Measurements from ENCODE around the gene CHRNB4. TPM values are rescaled to one million over a fixed set of nuclear protein-coding genes. Genes with fewer than 3 reads are reported as not detected.

Gene CHRNB4
- polyA plus RNA-seq, 3 donors = 3.2 TPM

Other genes with a start within 250 kb of the CHRNB4 start
- gene IREB2, start 203.0 kb downstream of the CHRNB4 start, polyA plus RNA-seq (ENCODE audit: insufficient read length in 3 of 3) = 10 to 100 TPM; 57.0 to 73.9 (median 68.4) TPM
- gene HYKK, start 133.6 kb downstream of the CHRNB4 start, polyA plus RNA-seq (ENCODE audit: insufficient read length in 3 of 3) = 1 to 10 TPM; 7.2 to 9.8 (median 8.6) TPM
- 100 to 1,000 TPM; 230 to 296 (median 252) TPM for gene PSMA4, start 100.8 kb downstream of the CHRNB4 start, polyA plus RNA-seq (ENCODE audit: insufficient read length in 3 of 3)
- gene CHRNA5, start 75.7 kb downstream of the CHRNB4 start, polyA plus RNA-seq (ENCODE audit: insufficient read length in 3 of 3) = 1 to 10 TPM; 4.3 to 8.6 (median 8.5) TPM
- 1 to 10 TPM in 1 of 3 donors, under 1 TPM in 2; 0.90 to 1.4 (median 0.98) TPM for gene CHRNA3, start 20.2 kb downstream of the CHRNB4 start, polyA plus RNA-seq (ENCODE audit: insufficient read length in 3 of 3)
- 10 to 100 TPM; 21.2 to 35.7 (median 33.1) TPM for gene ADAMTS7, start 170.3 kb upstream of the CHRNB4 start, polyA plus RNA-seq (ENCODE audit: insufficient read length in 3 of 3)
- gene MORF4L1, start 231.7 kb upstream of the CHRNB4 start, polyA plus RNA-seq (ENCODE audit: insufficient read length in 3 of 3) = 100 to 1,000 TPM; 691 to 792 (median 739) TPM